ENCODE data around the gene CDC42BPG.

CDC42BPG gene

GRCh38 chr11:64800303-64801157 is 43.9 kb downstream of the CDC42BPG start:
- DNase-seq (ENCODE audit: low read depth) = no peak
- no peak overlapping the region for H3K4me3 ChIP-seq (ENCODE audit: control insufficient read depth, low read depth, low read length)
- TF ChIP-seq, protein P1, sequence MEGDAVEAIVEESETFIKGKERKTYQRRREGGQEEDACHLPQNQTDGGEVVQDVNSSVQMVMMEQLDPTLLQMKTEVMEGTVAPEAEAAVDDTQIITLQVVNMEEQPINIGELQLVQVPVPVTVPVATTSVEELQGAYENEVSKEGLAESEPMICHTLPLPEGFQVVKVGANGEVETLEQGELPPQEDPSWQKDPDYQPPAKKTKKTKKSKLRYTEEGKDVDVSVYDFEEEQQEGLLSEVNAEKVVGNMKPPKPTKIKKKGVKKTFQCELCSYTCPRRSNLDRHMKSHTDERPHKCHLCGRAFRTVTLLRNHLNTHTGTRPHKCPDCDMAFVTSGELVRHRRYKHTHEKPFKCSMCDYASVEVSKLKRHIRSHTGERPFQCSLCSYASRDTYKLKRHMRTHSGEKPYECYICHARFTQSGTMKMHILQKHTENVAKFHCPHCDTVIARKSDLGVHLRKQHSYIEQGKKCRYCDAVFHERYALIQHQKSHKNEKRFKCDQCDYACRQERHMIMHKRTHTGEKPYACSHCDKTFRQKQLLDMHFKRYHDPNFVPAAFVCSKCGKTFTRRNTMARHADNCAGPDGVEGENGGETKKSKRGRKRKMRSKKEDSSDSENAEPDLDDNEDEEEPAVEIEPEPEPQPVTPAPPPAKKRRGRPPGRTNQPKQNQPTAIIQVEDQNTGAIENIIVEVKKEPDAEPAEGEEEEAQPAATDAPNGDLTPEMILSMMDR (conservative IDR thresholded peaks at IDR 0.05; ENCODE audit: control insufficient read depth, insufficient read depth, low read depth, low read length) = no peak

DNA sequence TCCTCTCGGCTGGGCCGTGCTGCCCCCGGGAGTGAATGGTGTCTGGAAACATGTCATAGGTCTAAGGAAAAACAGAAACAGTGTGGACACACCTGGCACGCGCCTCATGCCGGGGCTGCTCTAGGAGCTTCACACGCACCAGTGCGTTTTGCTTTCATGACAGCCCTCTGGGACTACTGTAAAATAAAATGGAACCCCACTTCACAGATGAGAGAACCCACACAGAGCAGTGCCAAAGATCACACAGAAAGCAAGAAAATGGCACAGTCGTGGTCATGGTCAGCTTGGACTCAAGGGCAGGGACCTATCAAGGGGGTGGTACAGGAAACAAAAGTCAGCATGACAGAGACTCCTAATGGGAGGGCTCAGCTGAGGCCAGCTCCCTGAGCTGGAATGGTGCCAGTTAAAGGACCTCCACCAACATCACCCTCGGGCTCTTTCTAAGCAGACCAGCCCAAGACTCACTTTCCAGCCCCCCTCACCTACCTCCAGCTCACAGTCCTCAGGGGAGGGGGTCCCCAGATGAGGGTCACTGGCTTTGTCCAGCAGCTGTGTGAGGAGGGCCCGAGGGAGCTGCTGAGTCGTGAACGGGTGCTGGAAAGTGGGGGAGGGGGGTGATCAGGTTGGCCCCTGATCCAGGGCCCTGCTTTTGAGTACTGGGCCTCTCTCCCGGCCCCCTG is 44.7 kb downstream of the CDC42BPG start:
- no peak overlapping the region for H3K4me3 ChIP-seq (ENCODE audit: control insufficient read depth, low read depth, low read length)
- TF ChIP-seq, protein P1 (conservative IDR thresholded peaks at IDR 0.05; ENCODE audit: control insufficient read depth, insufficient read depth, low read depth, low read length) = no peak
- no peak for DNase-seq (ENCODE audit: low read depth)

- TF ChIP-seq, protein P1 (conservative IDR thresholded peaks at IDR 0.05; ENCODE audit: control insufficient read depth, insufficient read depth, low read depth, low read length) = no peak
- H3K4me3 ChIP-seq (ENCODE audit: control insufficient read depth, low read depth, low read length) = no peak overlapping the region
- DNase-seq (ENCODE audit: low read depth) = no peak
These were observed 45.2 kb downstream of the CDC42BPG start for GRCh38 chr11:64799256-64799622.

GRCh38 chr11:64796757-64797541 is 47.5 kb downstream of the CDC42BPG start:
- TF ChIP-seq, protein P1 (conservative IDR thresholded peaks at IDR 0.05; ENCODE audit: control insufficient read depth, insufficient read depth, low read depth, low read length) = no peak
- no peak overlapping the region for H3K4me3 ChIP-seq (ENCODE audit: control insufficient read depth, low read depth, low read length)
- no peak for DNase-seq (ENCODE audit: low read depth)

- DNase-seq (ENCODE audit: low read depth) = no peak
- no peak overlapping the region for H3K4me3 ChIP-seq (ENCODE audit: control insufficient read depth, low read depth, low read length)
- TF ChIP-seq, protein P1 (conservative IDR thresholded peaks at IDR 0.05; ENCODE audit: control insufficient read depth, insufficient read depth, low read depth, low read length) = no peak
These were observed 48.3 kb downstream of the CDC42BPG start for GRCh38 chr11:64796047-64796756.

- DNase-seq (ENCODE audit: low read depth) = no peak
- no peak overlapping the region for H3K4me3 ChIP-seq (ENCODE audit: control insufficient read depth, low read depth, low read length)
- TF ChIP-seq, protein P1 (conservative IDR thresholded peaks at IDR 0.05; ENCODE audit: control insufficient read depth, insufficient read depth, low read depth, low read length) = no peak
These were observed 49.9 kb downstream of the CDC42BPG start for GRCh38 chr11:64794526-64794925.
